IMR-90 (cell line): ENCODE data around the gene DCLK1. TPM values are rescaled to one million over a fixed set of nuclear protein-coding genes. Genes with fewer than 3 reads are reported as not detected.
A peak's percentile ranks its signal among the peaks of the same experiment; 100 is the strongest.

Experiments
- ATAC-seq: fragments of 200-7000 bp; cut with Tn5 transposase; 2 replicates; pipeline ENCODE4 v1.9.1; 2020; ENCODE audit warnings: low read depth, mild to moderate bottlenecking, moderate library complexity
- BruUV-seq: library from RNA; stranded (reverse); fragments of 400-500 nt; replicated peaks from 2 replicates; lab custom pipeline; 2021; lab: Mats Ljungman, UMichigan
- CTCF ChIA-PET: fragments of 300-600 bp; formaldehyde crosslinking; extraction: SDS; loops from one replicate; lab custom pipeline; 2021; ENCODE audit warnings: antibody characterized with exemption; lab: Yijun Ruan, JAX
- POLR2A ChIA-PET: fragments of 300-600 bp; sonication (Branson Sonifier 250); formaldehyde crosslinking; loops from one replicate; lab custom pipeline; 2022; ENCODE audit warnings: antibody characterized with exemption; ENCODE audit not compliant: unreplicated experiment; lab: Charles Lee
- DNase-seq: peaks from one replicate; pipeline ENCODE4 v3.0.0; 2013
- H2AFZ ChIP-seq: replicated peaks from 2 replicates; pipeline ENCODE3; 2013; ENCODE audit warnings: low read length, mild to moderate bottlenecking; ENCODE audit not compliant: poor library complexity
- H2AK5ac ChIP-seq: 2 replicates; pipeline ENCODE4 v1.6.1; 2013; ENCODE audit warnings: low read depth, low read length, inconsistent platforms
- H2AK9ac ChIP-seq: replicated peaks from 2 replicates; pipeline ENCODE3; 2013; ENCODE audit warnings: mild to moderate bottlenecking, low read depth, low read length, moderate library complexity; ENCODE audit not compliant: poor library complexity
- H2BK120ac ChIP-seq: 2 replicates; pipeline ENCODE4 v1.6.1; 2013; ENCODE audit warnings: low read depth, low read length, inconsistent platforms
- H2BK15ac ChIP-seq: 3 replicates; pipeline ENCODE4 v1.6.1; 2013; ENCODE audit warnings: low read depth, low read length, inconsistent platforms
- H2BK20ac ChIP-seq: 2 replicates; pipeline ENCODE4 v1.6.1; 2013; ENCODE audit warnings: low read depth, mild to moderate bottlenecking, inconsistent platforms, low read length, moderate library complexity
- H2BK5ac ChIP-seq: 2 replicates; pipeline ENCODE4 v1.6.1; 2013; ENCODE audit warnings: mild to moderate bottlenecking, low read depth, low read length, inconsistent platforms; ENCODE audit not compliant: poor library complexity, severe bottlenecking
- H3K14ac ChIP-seq: replicated peaks from 2 replicates; pipeline ENCODE4 v1.6.1; 2013; ENCODE audit warnings: low read depth, low read length, inconsistent platforms
- H3K18ac ChIP-seq: 2 replicates; pipeline ENCODE4 v1.6.1; 2013; ENCODE audit warnings: low read depth, low read length, control low read depth
- H3K23ac ChIP-seq: 2 replicates; pipeline ENCODE4 v1.6.1; 2013; ENCODE audit warnings: low read depth, low read length, inconsistent platforms
- H3K27ac ChIP-seq: 2 replicates; pipeline ENCODE4 v1.5.1; 2013; ENCODE audit warnings: mild to moderate bottlenecking, control low read depth, low read length; ENCODE audit not compliant: insufficient read depth
- H3K27me3 ChIP-seq: 2 replicates; pipeline ENCODE4 v1.6.1; 2013; ENCODE audit warnings: low read length; ENCODE audit not compliant: control insufficient read depth, insufficient read depth
- H3K36me3 ChIP-seq: 2 replicates; pipeline ENCODE4 v1.6.1; 2013; ENCODE audit warnings: low read length, mixed read lengths; ENCODE audit not compliant: control insufficient read depth, insufficient read depth
- H3K4ac ChIP-seq: 2 replicates; pipeline ENCODE4 v1.6.1; 2013; ENCODE audit warnings: low read depth, low read length, inconsistent platforms
- H3K4me1 ChIP-seq: 2 replicates; pipeline ENCODE4 v1.6.1; 2013; ENCODE audit warnings: low read length, mixed read lengths; ENCODE audit not compliant: control insufficient read depth, insufficient read depth
- H3K4me2 ChIP-seq: 2 replicates; pipeline ENCODE4 v1.6.1; 2013; ENCODE audit warnings: low read depth, mild to moderate bottlenecking, control low read depth, low read length, moderate library complexity
- H3K4me3 ChIP-seq: 2 replicates; pipeline ENCODE4 v1.5.1; 2013; ENCODE audit warnings: low read depth, mild to moderate bottlenecking, control low read depth, low read length, moderate library complexity; ENCODE audit not compliant: insufficient read depth
- H3K56ac ChIP-seq: 2 replicates; pipeline ENCODE4 v1.6.1; 2013; ENCODE audit warnings: low read length, inconsistent platforms; ENCODE audit not compliant: insufficient read depth; ENCODE audit errors: extremely low read depth
- H3K79me1 ChIP-seq, 2 experiments: 2 replicates each; pipeline ENCODE4 v1.6.1; 2013; ENCODE audit warnings: low read length in 2 of 2, inconsistent platforms in 1 of 2, low read depth in 1 of 2
- H3K9ac ChIP-seq: 2 replicates; pipeline ENCODE4 v1.6.1; 2013; ENCODE audit warnings: low read depth, low read length, control low read depth
- H3K9me1 ChIP-seq: 2 replicates; pipeline ENCODE4 v1.6.1; 2013; ENCODE audit warnings: low read length, inconsistent platforms; ENCODE audit not compliant: insufficient read depth
- H3K9me3 ChIP-seq: 2 replicates; pipeline ENCODE4 v1.6.1; 2013; ENCODE audit warnings: low read length; ENCODE audit not compliant: control insufficient read depth, insufficient read depth
- H4K20me1 ChIP-seq: 2 replicates; pipeline ENCODE4 v1.6.1; 2013; ENCODE audit warnings: low read length, inconsistent platforms; ENCODE audit not compliant: insufficient read depth
- H4K5ac ChIP-seq: 2 replicates; pipeline ENCODE4 v1.6.1; 2013; ENCODE audit warnings: mild to moderate bottlenecking, low read depth, low read length, control low read depth
- H4K8ac ChIP-seq, 2 experiments: 2 replicates each; pipeline ENCODE4 v1.6.1; 2013; ENCODE audit warnings: low read depth in 2 of 2, low read length in 2 of 2, control low read depth in 1 of 2, inconsistent platforms in 1 of 2
- H4K91ac ChIP-seq: 2 replicates; pipeline ENCODE4 v1.6.1; 2013; ENCODE audit warnings: low read depth, low read length, inconsistent platforms; ENCODE audit not compliant: insufficient read depth
- CEBPB ChIP-seq: IDR thresholded peaks from 2 replicates; pipeline ENCODE4 v1.6.1; 2012; ENCODE audit warnings: low read depth, low read length, improper control_type of control experiment
- FOS ChIP-seq: fragments of 150-350 bp; IDR thresholded peaks from 2 replicates; pipeline ENCODE4 v1.6.1; 2016; ENCODE audit warnings: low read depth, low read length
- MAZ ChIP-seq: IDR thresholded peaks from 2 replicates; pipeline ENCODE4 v1.6.1; 2012; ENCODE audit warnings: low read depth, mild to moderate bottlenecking, low read length, improper control_type of control experiment, moderate library complexity, borderline replicate concordance
- NFE2L2 ChIP-seq: fragments of 150-350 bp; IDR thresholded peaks from 2 replicates; pipeline ENCODE4 v1.6.1; 2016; ENCODE audit warnings: low read depth, mild to moderate bottlenecking, low read length
- WGBS, 2 experiments: methylation state at CpG; one replicate each; pipeline versions ENCODE4 v1.1.5 to v1.1.7; 2013; ENCODE audit warnings: missing lambda C conversion rate in 2 of 2; ENCODE audit not compliant: insufficient read length in 1 of 2; ENCODE audit errors: extremely low coverage in 2 of 2; 5-methylcytosine and 5-hydroxymethylcytosine counted together
- dilution Hi-C: fragments of 300-500 bp; cut with HindIII; formaldehyde crosslinking; loops from one replicate; pipeline ENCODE4 v1.14.3; 2018; ENCODE audit warnings: low sequenced_read_pairs; ENCODE audit not compliant: unreplicated experiment
- in situ Hi-C: fragments of 300-500 bp; cut with MboI; formaldehyde crosslinking; loops from 3 replicates; pipeline ENCODE4 v1.14.3; 2019; ENCODE audit warnings: low sequenced_read_pairs, inconsistent platforms, mixed read lengths
- intact Hi-C: fragments of 100-400 bp; cut with micrococcal nuclease; formaldehyde crosslinking; loops from 2 replicates; pipeline ENCODE4 v1.10.0; 2022
- polyA plus RNA-seq, 3 experiments: library from polyadenylated mRNA; depleted of rRNA; stranded (reverse); fragments of >200 nt; gene quantifications; 2 replicates each; pipeline ENCODE4 v1.2.3, GENCODE V29; 2012; ENCODE audit warnings: low replicate concordance in 1 of 3
- total RNA-seq: library from RNA; depleted of rRNA; stranded (reverse); fragments of >200 nt; gene quantifications from 2 replicates; pipeline ENCODE4 v1.2.3, GENCODE V29; 2012

Gene DCLK1
- total and polyA plus RNA-seq, 2 of the 4 experiments (the other 2 are of a cell fraction), result under 0.01 to 0.02 TPM

DNA sequence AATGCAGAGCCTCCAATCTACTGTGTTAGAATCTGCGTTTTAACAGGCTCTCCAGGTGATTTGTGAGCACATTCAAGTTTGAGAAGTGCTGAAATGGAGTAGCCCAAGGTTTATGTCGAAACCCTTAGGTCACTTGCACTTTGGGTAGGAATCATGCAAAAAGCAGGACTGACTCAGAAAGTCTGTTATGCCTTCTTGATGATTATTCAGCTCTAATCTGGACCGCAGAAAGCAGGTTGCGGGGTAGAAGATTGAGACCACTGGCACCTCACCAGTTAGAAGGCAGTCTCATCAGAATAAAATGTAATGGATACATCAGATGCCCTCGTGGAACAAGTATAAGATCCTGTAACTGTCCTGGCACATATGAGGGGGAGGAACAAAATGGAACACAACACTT is 326.3 kb downstream of the DCLK1 start:
- dilution Hi-C loops, result no loop called here
- no peak for ATAC-seq

More for the DNA sequence above, 326.3 kb downstream of the DCLK1 start:
- Histone ChIP-seq H3K9ac (no peak overlapping the region), H2AFZ (no peak overlapping the region), H4K20me1 (no peaks in the 10 kb centered on the region), H2BK15ac (no peak overlapping the region), H3K27ac (no peak overlapping the region), H3K23ac (no peak overlapping the region), H3K9me1 (no peaks in the 10 kb centered on the region), H3K4me1 (no peaks in the 10 kb centered on the region), H3K9me3 (no peaks in the 10 kb centered on the region), H3K79me1 (no peaks in the 10 kb centered on the region), H3K36me3 (no peaks in the 10 kb centered on the region), H4K8ac (no peak overlapping the region), H4K91ac (no peak overlapping the region), H2BK5ac (no peak overlapping the region), H3K27me3 (peaks cover 6% of the 10 kb centered on the region), H3K14ac (no peak overlapping the region), H4K5ac (no peak overlapping the region), H3K4me2 (no peak overlapping the region), H2AK5ac (no peak overlapping the region), H2BK20ac (no peak overlapping the region), H2AK9ac (no peak overlapping the region), H3K4ac (no peak overlapping the region), H3K56ac (no peak overlapping the region), H3K4me3 (no peak overlapping the region), H2BK120ac (no peak overlapping the region), H3K18ac (no peak overlapping the region)
- 80% methylated on average over 2 of the region's 5 CpGs; no CpG with 5 or more reads in 1 of the 2 experiments for WGBS, 2 experiments
- ChIA-PET POLR2A (no interaction called here), CTCF (no interaction called here)
- peak; percentile 35 for DNase-seq
- TF ChIP-seq MAZ (no peak), NFE2L2 (no peak), CEBPB (0 out of 2 replicates have a peak, but pooled peaks have one; percentile 8), FOS (no peak)
- intact Hi-C loops (no loop called here), in situ Hi-C loops (no loop called here)
- no TSS peak for BruUV-seq
